A673 (cell line): ENCODE measurements around the gene AMMECR1.

Source experiments
- CTCF ChIP-seq: fragments of 300-800, 200-600 bp; sonication (generic); conservative IDR thresholded peaks from 2 replicates; pipeline ENCODE4 v1.5.1; 2017; ENCODE audit warnings: low read depth, mild to moderate bottlenecking, antibody characterized with exemption, low read length, moderate library complexity, mixed read lengths
- EZH2 ChIP-seq: fragments of 200-600 bp; sonication (generic); IDR thresholded peaks from 2 replicates; pipeline ENCODE4 v1.6.1; 2017; ENCODE audit warnings: borderline replicate concordance, low read depth, mild to moderate bottlenecking, mixed read lengths, antibody characterized with exemption, low read length; ENCODE audit not compliant: poor library complexity, severe bottlenecking

DNA sequence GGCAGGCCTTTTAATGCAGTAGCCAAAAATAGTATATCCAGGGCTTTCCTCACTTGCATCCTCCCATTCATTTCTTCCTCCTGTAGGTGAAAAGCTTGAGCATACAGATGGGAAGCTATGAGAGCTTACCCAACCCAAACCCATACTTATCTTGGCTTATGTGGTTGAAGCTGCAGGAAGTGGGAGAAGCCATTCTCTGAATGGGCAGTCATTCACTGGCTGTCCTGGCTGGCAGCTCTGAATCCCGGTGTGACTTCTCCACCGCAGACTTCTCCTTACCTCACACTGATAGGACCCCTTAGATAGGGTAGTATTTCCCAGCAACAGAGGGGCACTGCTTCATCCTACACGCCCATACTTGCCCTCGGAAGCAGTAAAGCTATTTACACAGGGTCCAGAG, 125.4 kb downstream of the AMMECR1 start:
- TF ChIP-seq CTCF (no peak), EZH2 (no peak)
